Activated T-helper 2 cell treated with anti-CD3 and anti-CD28 coated beads, Interferon-gamma antibody, Interleukin-2, Interleukin-4, amounts not matched to agents 10 μg/mL and 5 μg/mL and 100 μg/mL, durations not matched to agents 14 hours and 24 hours and 36 hours (primary cell): ENCODE measurements around the gene VPS52. TPM values are rescaled to one million over a fixed set of nuclear protein-coding genes. Genes with fewer than 3 reads are reported as not detected.
"Not testable (repeated sequence)": the region's sequence is repeated elsewhere in the genome, so short reads cannot be mapped to it uniquely, and the experiment has no call there.

Experiments used
- DNase-seq: peaks from one replicate; pipeline ENCODE4 v3.0.0; 2021; ENCODE audit warnings: low spot score
- H3K27ac Mint-ChIP-seq: one replicate; pipeline ENCODE4 v1.8.0; 2021; ENCODE audit warnings: mixed read lengths
- H3K27me3 Mint-ChIP-seq: one replicate; pipeline ENCODE4 v1.8.0; 2021; ENCODE audit warnings: low read depth, mixed read lengths
- H3K36me3 Mint-ChIP-seq: one replicate; pipeline ENCODE4 v1.8.0; 2021; ENCODE audit warnings: low read depth, mixed read lengths
- H3K4me1 Mint-ChIP-seq: one replicate; pipeline ENCODE4 v1.8.0; 2021; ENCODE audit warnings: low read depth, mixed read lengths
- H3K4me3 Mint-ChIP-seq: one replicate; pipeline ENCODE4 v1.8.0; 2021; ENCODE audit warnings: low read depth, mild to moderate bottlenecking, moderate library complexity, mixed read lengths
- H3K9me3 Mint-ChIP-seq: one replicate; pipeline ENCODE4 v1.8.0; 2021; ENCODE audit warnings: mixed read lengths
- intact Hi-C: fragments of 100-400 bp; cut with micrococcal nuclease; formaldehyde crosslinking; loops from one replicate; pipeline ENCODE4 v1.15.1; 2023
- total RNA-seq: library from RNA; stranded (reverse); gene quantifications from 2 replicates; pipeline ENCODE4 v1.2.3, GENCODE V29; 2022

The VPS52 gene
- total RNA-seq, 1 donor from 2014 or later, result 56.7 TPM

DNA sequence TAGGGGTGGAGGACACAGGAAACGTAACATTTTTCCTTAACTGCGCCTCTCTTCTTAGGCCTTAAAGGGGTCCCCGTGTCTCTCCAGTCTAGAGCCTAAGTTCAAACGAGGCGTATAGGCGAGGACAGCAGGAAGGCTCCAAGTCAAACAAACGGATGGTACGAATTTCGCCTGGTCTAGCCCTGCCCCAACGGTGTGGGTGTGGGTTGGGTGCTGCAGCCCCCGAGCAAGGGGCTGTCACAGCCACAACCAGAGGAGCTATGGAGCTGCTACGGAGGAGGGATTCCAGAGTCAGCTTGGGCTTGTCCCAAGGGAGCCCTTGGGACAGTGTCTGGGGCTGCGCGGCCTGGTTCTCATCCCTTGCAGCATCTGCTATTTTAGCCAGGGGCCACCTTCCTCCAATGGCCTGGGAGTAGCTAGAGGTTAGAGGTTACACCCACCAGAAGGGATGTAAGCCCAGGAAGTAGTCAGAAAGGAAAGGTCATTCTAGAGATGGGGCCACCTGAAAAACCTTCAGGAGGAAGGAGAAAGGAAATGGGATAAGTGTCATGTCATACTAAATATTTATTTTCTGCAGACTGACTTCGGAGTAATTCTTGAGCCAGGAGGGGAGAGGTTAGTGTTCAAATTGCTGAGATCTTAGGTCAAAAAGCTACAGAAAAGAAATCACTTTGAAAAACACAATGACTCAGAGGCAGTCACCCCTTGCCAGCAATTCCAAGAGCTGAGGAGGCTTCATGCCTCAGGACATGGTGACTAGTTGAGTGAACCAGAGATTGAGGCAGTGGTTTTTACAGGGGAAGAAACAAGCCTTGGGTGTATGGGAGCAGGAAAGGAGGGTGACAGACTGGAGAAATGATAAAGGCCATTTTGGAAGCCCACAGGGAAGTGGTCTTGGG lies 21.7 kb downstream of the VPS52 start:
- Mint-ChIP-seq H3K4me1 (peaks cover 32% of the 10 kb centered on the region), H3K27me3 (no peaks in the 10 kb centered on the region), H3K4me3 (peak overlapping the region; percentile 88), H3K9me3 (no peaks in the 10 kb centered on the region), H3K36me3 (peaks cover 33% of the 10 kb centered on the region), H3K27ac (peak overlapping the region; percentile 92)
- no peak for DNase-seq
- intact Hi-C loops, result loop anchor here (1.0 to 2.0 kb wide), 4 partner anchors 21 to 278 kb away; partner anchors contain the start of gene VPS52

DNA sequence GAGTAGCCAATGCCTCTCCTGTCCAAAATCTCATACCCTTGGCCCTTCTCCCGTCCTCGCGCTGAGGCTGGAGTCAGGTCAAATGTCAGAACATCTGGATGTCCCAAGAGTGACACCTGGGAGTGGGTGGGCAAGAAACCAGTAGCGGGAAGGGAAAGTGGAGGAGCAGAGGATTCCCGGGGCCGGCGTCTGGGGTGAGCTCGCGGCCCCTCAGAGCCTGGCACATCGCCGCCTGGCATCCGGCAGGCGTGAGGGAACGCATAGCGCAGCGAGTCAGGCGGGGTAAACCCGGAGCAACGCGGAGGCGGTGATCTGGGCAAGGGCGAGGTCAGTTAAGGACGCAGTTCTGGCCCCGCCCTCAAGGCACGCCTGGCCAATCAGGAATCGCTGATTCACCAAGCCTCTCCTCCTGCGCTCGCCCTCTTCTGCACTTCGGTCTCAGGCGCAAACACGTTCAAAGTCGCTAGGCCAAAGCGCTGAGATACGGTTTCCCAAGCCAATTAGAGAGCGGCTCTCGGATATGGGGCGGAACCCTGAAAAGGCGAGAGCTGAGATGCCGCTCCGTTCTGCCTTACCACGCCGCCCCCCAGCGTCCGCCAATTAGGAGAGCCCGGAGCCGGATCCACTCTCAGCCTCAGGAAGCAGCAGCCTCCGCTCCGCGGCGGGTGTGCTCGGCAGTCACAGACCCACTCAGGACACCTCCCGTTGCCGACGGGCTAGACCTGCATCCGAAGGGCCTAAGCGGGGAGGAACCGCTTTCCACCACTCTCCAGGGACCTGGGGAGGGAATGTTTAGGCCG lies 22.5 kb downstream of the VPS52 start:
- Mint-ChIP-seq H3K4me1 (peaks cover 32% of the 10 kb centered on the region), H3K4me3 (peak overlapping the region; percentile 88), H3K36me3 (peaks cover 33% of the 10 kb centered on the region), H3K9me3 (no peaks in the 10 kb centered on the region), H3K27me3 (no peaks in the 10 kb centered on the region), H3K27ac (peak overlapping the region; percentile 92)
- intact Hi-C loops, result loop anchor here (1.0 to 2.0 kb wide), 6 partner anchors 22 to 277 kb away; partner anchors contain the start of gene VPS52
- peak; percentile 97 for DNase-seq

DNA sequence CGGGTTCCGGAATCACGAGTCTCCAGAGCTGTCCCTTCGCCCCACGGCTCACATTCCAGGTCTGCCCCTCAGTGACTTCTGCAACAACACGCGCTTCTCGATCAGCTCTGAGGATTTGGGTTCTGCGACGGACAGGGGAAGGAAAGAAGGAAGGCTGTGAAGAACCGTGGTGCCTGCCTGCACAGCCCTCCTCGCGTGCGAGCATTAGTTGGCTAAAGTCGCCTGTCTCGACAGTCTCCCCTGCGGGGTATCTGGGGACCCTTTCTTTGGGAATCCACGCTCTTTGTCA lies 23.1 kb downstream of the VPS52 start:
- H3K9me3 Mint-ChIP-seq, result no peaks in the 10 kb centered on the region
- H3K27ac Mint-ChIP-seq, result peak overlapping the region; percentile 87
- H3K36me3 Mint-ChIP-seq, result peaks cover 33% of the 10 kb centered on the region
- H3K4me1 Mint-ChIP-seq, result peaks cover 32% of the 10 kb centered on the region
- no peaks in the 10 kb centered on the region for H3K27me3 Mint-ChIP-seq
- intact Hi-C loops, result loop anchor here (1.0 to 2.0 kb wide), 3 partner anchors 64 to 129 kb away; no protein-coding TSS in a partner anchor
- DNase-seq, result no peak
- peak overlapping the region; percentile 88 for H3K4me3 Mint-ChIP-seq

DNA sequence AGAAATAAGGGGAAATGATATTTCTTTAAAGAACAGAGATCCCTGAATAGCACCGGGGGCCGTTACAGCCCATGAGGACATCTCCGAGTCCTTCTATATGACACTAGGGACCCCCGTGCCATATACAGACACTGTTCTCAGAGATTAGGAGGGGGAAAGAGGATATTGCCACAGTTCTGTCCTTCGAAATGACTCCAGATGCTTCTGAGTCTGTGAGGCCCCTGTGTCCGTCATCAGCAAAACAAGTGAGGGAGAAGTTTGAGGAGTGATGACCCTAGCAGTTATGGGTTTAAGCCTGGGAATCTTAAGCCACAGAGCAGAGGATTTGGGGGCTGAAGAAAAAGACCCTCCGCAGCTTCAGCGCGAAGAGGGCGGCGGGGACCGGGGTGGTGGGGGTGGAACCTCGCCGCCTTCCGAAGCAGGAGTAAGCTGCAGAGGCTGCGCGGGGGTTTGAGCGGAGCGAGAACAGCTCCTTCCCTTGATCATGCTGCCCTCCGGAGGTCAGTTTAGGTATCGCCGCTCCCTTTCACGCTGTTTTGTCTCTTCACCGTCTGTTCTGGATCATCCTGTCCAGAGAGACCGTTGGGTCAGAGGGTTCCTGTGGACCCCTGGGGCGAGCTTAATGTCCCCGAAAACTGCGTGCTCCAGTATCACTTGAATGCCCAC lies 23.6 kb downstream of the VPS52 start:
- H3K4me1 Mint-ChIP-seq, result peaks cover 34% of the 10 kb centered on the region
- intact Hi-C loops, result loop anchor here (1.0 to 2.0 kb wide), 3 partner anchors 65 to 129 kb away; no protein-coding TSS in a partner anchor
- no peaks in the 10 kb centered on the region for H3K9me3 Mint-ChIP-seq
- peak; percentile 87 for DNase-seq
- peak overlapping the region; percentile 87 for H3K27ac Mint-ChIP-seq
- H3K36me3 Mint-ChIP-seq, result peaks cover 33% of the 10 kb centered on the region
- peaks cover 3% of the 10 kb centered on the region for H3K27me3 Mint-ChIP-seq
- H3K4me3 Mint-ChIP-seq, result peak overlapping the region; percentile 88

DNA sequence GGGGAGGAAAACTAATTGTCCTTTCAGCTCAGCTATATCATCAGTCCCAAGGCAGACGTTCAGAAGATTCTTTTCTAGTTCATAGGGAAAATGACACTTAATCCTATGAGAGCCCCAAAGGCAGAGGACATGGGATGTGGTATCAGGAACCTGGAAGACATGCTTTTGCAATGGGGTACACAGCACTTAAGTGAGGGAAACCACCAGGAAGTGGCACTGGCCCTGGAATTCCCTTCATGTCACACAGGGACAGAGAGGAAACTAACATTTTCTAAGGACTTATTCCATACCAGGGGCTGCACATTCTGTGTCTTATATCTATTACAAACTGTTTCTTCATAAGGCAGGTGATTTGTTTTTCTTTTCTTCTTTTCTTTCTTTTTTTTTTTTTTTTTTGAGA lies 28.2 kb downstream of the VPS52 start:
- H3K9me3 Mint-ChIP-seq, result no peaks in the 10 kb centered on the region

DNA sequence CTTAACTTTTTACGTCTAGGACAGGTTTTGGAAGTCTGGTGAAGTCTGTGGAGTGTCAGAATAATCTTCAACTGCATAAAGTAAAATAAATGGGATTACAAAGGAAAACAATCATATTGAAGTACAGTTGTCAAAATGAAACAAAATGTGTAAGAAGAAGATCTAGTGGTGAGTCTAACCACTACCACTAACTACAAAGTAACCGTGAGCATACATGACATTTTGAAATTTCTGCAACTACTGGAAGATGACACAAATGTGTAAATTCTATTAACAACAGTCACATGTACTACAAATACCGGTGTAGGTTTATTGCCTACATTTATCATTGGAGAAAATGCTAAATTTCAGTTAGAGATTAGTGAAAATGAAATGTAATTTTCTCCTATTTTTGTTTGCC lies 29.7 kb downstream of the VPS52 start:
- no peak for DNase-seq
- H3K4me3 Mint-ChIP-seq, result no peak overlapping the region
- peaks cover 13% of the 10 kb centered on the region for H3K4me1 Mint-ChIP-seq
- intact Hi-C loops, result no loop called here
- H3K9me3 Mint-ChIP-seq, result no peaks in the 10 kb centered on the region
- no peaks in the 10 kb centered on the region for H3K36me3 Mint-ChIP-seq
- peak overlapping the region; percentile 28 for H3K27ac Mint-ChIP-seq
- H3K27me3 Mint-ChIP-seq, result peaks cover 17% of the 10 kb centered on the region

More for the DNA sequence above, 28.2 kb downstream of the VPS52 start:
- Mint-ChIP-seq H3K4me3 (no peak overlapping the region), H3K36me3 (no peaks in the 10 kb centered on the region), H3K4me1 (peaks cover 15% of the 10 kb centered on the region), H3K27me3 (peaks cover 15% of the 10 kb centered on the region), H3K27ac (no peak overlapping the region)
- intact Hi-C loops, result no loop called here
- no peak for DNase-seq

DNA sequence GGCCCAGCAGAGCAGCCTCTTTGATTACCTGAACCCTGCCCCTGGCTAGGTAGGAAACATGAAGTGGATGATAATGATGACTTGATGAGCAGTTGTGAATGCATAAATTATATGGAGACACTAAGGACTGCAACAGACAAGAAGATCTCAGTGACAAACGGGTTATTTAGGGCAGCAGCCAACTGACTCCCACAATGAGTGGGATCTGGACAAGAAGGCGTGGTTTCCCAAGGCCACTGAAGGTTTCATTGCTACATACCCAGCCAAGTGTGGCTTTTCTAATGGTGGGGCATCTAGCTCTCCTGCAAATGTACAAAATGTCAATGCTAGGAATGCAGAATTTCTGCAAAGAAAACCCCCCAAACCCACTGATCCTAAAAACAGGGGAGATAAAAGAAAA lies 33.9 kb downstream of the VPS52 start:
- peaks cover 12% of the 10 kb centered on the region for H3K4me1 Mint-ChIP-seq
- H3K27ac Mint-ChIP-seq, result no peak overlapping the region
- intact Hi-C loops, result no loop called here
- no peak for DNase-seq
- H3K9me3 Mint-ChIP-seq, result no peaks in the 10 kb centered on the region
- peaks cover 37% of the 10 kb centered on the region for H3K27me3 Mint-ChIP-seq
- no peaks in the 10 kb centered on the region for H3K36me3 Mint-ChIP-seq
- H3K4me3 Mint-ChIP-seq, result no peak overlapping the region

DNA sequence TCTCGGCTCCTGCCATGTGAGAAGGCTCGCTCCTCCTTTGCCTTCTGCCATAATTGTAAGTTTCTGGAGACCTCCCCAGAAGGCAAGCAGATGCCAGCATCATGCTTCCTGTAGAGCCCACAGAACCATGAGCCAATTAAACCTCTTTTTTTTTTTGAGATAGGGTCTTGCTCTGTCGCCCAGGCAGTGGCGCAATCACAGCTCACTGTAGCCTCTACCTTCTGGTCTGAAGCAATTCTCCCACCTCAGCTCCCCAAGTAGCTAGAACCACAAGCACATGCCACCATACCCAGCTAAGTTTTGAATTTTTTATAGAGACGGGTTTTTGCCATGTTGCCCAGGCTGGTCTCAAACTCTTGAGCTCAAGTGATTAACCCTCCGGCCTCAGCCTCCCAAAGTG lies 34.8 kb downstream of the VPS52 start:
- H3K36me3 Mint-ChIP-seq, result no peaks in the 10 kb centered on the region
- peaks cover 6% of the 10 kb centered on the region for H3K4me1 Mint-ChIP-seq
- H3K4me3 Mint-ChIP-seq, result no peak overlapping the region
- H3K27me3 Mint-ChIP-seq, result peaks cover 39% of the 10 kb centered on the region
- no peaks in the 10 kb centered on the region for H3K9me3 Mint-ChIP-seq
- H3K27ac Mint-ChIP-seq, result no peak overlapping the region
- DNase-seq, result no peak
- intact Hi-C loops, result no loop called here

DNA sequence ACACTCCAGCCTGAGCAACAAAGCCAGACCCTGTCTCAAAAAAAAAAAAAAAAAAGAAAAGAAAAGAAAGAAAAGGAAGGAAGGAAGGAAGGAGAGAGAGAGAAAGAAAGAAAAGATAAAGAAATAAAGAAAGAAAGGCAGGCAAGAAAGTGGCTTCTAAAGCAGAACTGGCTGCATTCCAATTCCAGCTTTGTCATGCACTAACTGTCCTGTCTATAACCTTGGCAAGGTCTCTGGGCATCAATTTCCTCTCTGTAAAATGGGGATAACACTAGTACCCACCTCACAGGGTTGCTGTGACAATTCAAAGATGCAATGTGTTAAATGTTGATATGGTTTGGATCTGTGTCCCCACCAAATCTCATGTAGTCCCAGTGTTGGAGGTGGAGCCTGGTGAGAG lies 35.3 kb downstream of the VPS52 start:
- H3K4me1 Mint-ChIP-seq, result peaks cover 4% of the 10 kb centered on the region
- intact Hi-C loops, result no loop called here
- H3K9me3 Mint-ChIP-seq, result no peaks in the 10 kb centered on the region
- H3K27me3 Mint-ChIP-seq, result peaks cover 43% of the 10 kb centered on the region
- no peak for DNase-seq
- H3K27ac Mint-ChIP-seq, result no peak overlapping the region
- no peak overlapping the region for H3K4me3 Mint-ChIP-seq
- no peaks in the 10 kb centered on the region for H3K36me3 Mint-ChIP-seq

DNA sequence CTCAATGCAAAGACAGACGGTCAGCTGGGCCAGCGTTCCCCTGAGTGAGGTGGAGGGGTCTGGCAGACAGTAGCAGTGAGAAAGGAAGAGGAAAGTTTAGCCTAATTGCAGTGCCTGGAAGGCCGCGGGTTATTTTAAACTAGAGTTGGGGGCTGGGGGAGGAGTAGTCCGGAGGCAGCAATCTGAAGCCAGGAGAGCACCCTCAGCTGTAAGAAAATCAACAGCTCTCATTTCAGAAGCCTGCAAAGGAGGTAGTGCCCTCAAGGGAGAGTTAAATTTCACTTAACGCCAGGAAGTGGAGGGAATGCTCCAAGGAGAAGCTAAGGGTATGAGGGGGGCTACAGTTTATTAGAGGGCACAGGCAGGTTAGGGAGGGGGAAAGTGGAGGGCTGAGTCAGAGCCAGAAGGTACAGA lies 36.4 kb downstream of the VPS52 start:
- no peak for DNase-seq
- Mint-ChIP-seq H3K4me1 (peaks cover 2% of the 10 kb centered on the region), H3K9me3 (no peaks in the 10 kb centered on the region), H3K4me3 (no peak overlapping the region), H3K36me3 (no peaks in the 10 kb centered on the region), H3K27ac (no peak overlapping the region), H3K27me3 (peaks cover 43% of the 10 kb centered on the region)
- intact Hi-C loops, result no loop called here

DNA sequence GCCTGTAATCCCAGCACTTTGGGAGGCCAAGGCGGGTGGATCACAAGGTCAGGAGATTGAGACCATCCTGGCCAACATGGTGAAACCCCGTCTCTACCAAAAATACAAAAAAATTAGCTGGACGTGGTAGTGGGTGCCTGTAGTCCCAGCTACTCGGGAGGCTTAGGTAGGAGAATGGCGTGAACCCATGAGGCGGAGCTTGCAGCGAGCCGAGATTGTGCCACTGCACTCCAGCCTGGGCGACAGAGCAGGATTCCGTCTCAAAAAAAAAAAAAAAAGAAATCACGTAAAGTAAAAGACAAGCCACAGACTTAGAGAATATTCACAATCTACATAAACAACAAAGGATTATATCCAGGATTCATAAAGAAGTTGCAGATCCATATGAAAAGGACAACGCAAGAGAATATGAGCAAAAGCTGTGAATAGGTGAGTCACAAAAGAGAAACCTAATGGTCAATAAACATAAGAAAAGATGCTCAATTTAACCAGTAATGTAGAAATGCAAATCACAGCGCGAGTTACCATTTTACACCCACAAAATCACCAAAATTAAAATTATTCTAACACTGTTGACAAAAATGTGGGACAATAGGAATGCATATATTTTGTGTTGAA lies 45.1 kb downstream of the VPS52 start:
- H3K9me3 Mint-ChIP-seq, intact Hi-C loops, H3K4me1 Mint-ChIP-seq, H3K36me3 Mint-ChIP-seq, H3K27ac Mint-ChIP-seq, H3K4me3 Mint-ChIP-seq, DNase-seq: not testable (repeated sequence)
- H3K27me3 Mint-ChIP-seq, result peaks cover 45% of the 10 kb centered on the region

DNA sequence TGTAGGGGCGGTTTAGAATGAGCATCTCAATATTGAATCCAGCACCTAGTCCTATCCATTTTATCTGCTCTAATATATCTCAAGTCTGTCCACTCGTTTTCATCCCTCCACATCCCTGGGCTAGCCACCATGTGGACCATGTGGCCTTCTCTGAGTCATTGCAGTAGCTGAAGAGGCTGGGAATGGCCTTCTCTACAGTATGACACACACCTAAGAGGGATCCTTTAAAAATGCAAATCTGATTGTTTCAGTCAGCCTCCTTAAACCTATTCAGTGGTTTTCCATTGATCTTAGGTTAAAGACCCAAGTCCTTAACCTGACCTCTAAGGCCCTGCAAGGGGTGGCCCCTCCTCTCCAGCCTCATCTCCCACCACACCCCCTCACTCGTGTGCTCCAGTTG lies 54.0 kb downstream of the VPS52 start:
- Mint-ChIP-seq H3K4me3 (no peak overlapping the region), H3K4me1 (peaks cover 13% of the 10 kb centered on the region), H3K9me3 (no peaks in the 10 kb centered on the region), H3K27ac (no peak overlapping the region), H3K27me3 (peaks cover 45% of the 10 kb centered on the region), H3K36me3 (peaks cover 8% of the 10 kb centered on the region)
- intact Hi-C loops, result no loop called here
- DNase-seq, result no peak
